ENCODE results near the gene ZNF763.
"Not testable (repeated sequence)": the region's sequence is repeated elsewhere in the genome, so short reads cannot be mapped to it uniquely, and the experiment has no call there.

Gene ZNF763

DNA sequence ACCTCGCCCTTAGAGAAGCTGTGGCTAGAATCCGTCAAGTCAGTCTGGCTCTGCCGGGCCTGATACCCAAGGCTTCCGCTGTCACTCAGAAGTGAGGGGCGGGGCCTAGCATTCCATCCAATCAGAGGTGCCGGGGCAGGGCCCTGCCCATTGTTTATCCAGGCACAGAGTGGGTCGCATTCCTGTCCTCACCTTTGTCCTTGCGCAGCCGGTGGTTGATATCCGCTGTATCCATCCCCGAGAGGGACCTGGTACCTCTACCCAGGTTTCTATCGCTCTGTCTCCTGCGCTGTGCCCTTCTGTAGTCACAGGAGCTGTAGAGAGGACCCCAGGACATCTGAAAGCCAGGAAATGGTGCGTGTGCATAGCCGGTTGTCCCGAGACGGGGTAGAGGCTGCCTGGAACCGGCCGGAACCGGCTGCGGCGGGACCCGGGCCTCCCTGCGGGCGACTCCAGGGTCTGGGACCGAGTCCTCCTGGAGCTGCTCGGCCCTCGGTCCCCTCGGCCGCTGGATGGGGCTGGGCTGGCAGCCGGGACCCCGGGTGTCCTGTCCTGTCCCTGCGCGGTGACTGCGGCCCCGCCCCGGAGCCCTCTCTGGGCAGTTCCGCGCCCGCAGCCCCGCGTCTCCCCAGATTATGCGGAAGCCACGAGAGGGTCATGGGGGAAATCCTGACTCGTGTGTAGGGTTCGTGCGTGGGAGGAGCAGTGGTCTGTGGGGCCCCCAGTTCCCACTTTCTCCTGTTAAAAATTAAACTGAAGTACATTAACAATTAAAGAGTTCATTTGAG is at the start of gene ZNF763:
Gene ZNF763, plus strand, starts transcription at position 183 of the 788 bp plus-strand sequence. Its CDS starts 169 bp downstream, at position 352.
- DNase-seq (ENCODE audit: low spot score), result peak; percentile 94

DNA sequence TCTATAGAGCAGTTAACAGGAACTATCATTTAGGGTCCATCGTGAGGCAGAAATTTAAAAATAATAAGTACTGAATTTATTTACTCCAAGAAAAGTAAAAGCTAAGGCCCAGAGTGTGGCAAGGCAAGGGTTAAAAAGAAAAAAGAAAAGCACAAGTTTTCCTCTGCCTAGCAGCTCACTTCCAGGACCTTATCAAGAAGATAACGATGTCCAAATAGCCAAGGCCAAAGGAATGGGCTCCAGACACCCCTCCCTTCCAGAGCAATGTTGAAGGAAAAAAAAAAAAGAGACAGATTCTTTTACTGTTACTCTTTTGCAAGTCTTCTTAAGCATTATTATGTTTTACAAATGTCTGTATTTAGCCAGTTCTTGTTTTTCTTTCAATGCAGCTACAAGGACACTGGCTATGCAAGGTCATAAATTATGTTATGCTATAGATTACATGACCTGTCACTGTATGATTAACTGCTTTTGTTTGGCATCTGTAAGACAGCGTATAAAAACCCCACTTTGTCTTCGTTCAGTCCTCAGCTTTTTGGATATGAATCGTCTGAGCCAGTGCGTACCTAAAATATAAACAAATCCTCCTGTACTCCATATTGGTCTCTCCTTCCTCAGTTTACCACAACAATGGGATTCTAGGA is 42.9 kb upstream of the ZNF763 start:
- no peak for DNase-seq (ENCODE audit: low spot score)

DNA sequence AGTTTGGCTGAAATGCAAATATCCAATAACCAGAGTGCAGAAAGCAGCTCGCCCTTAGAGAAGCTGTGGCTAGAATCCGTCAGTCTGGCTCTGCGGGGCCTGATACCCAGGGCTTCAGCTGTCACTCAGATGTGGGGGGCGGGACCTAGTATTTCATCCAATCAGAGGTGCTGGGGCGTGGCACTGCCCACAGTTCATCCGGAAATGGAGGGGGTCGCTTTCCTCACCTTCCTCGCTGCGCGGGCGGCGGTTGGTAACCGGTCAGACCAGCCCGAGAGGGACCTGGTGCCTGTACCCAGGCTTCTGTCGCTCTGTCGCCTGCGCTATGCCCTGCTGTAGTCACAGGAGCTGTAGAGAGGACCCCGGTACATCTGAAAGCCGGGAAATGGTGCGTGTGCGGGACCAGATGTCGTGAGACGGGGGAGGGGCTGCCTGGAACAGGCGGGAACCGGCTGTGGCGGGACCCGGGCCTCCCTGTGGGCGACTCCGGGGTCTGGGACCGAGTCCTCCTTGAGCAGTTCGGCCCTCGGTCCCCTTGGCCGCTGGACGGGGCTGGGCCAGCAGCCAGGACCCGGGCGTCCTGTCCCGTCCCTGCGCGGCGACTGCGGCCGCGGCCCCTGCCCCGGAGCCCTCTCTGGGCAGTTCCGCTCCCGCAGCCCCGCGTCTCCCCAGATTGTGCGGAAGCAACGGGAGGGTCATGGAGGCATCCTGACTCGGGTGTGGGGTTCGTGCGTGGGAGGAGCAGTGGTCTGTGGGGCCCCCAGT is 39.8 kb upstream of the ZNF763 start, which contains the start of gene ZNF700:
Gene ZNF700, plus strand, starts transcription at position 222 of the 765 bp plus-strand sequence. Its CDS starts 104 bp downstream, at position 326.
- DNase-seq (ENCODE audit: low spot score), result peak; percentile 93

DNA sequence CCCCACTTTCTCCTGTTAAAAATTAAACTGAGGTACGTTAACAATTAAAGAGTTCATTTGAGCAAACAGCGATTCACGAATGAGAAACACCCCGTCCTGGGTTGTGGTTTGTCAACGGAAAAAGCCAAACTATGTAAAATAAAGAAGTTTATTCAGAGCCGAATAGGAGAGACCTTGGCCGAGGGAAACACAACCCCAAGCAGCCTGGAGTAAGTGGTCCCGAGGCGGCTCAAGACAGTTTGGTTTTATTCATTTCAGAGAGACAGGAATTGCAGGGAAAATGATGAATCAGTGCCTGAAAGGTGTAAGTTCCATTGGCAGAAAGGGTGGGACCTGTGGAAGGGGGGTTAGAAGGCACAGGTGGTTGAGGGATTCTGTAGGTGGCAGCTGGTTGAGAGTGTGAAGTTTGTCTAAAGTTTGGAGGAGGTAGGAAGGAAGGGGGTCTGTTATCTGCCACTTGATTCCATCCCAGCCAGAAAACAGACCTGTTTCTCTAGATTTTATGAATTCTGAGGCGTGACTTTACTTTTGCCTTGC is 39.1 kb upstream of the ZNF763 start:
- DNase-seq (ENCODE audit: low spot score), result not testable (repeated sequence)

DNA sequence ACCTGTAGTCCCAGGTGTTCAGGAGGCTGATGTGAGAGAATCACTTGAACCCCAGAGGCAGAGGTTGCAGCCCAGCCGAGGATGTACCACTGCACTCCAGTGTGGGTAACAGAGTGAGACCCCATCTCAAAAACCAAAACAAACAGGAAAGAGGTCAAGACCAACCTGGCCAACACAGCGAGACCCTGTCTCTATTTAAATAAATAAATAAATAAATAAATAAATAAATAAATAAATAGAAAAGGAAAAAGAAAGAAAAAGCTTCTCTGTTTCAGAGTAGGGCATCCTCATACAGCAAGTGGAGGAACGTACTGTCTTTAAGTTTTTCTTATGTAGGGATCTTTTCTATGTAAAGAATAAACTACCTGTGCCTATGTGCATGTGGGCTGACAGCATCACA is 37.6 kb upstream of the ZNF763 start:
- no peak for DNase-seq (ENCODE audit: low spot score)

DNA sequence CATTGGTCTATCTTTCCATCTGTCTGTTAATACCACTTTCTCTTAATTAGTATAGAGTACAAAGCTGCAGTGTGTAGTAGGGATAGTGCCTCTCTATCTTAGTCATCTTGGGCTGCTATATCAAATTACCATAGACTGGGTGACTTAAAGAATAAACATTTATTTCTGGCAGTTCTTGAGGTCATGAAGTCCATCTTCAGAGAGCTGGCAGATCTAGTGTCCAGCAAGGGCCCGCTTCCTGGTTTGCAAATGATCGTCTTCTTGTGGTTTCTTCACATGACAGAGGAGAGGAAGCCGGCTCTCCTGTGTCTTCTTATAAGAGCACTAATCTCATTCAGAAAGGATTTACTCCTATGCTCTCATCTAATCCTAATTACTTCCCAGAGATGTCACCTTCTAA is 33.8 kb upstream of the ZNF763 start:
- peak; percentile 18 for DNase-seq (ENCODE audit: low spot score)

DNA sequence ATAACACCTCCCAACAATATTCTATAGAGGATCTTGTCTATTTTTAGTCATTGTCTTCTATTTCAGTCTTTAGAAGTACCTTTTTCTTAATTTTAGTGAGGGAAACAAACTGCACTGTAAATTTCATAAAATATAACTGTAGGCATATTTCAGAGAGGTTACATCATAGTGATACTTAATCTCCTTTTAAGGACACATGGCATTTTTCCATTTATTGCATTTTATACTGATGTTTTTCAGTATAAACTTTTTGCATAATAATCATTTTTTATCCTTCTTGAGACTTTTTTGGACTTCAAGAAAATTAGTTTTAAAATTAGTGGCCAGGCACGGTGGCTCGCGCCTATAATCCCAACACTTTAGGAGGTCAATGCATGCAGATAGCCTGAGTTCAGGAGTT is 33.3 kb upstream of the ZNF763 start:
- no peak for DNase-seq (ENCODE audit: low spot score)

DNA sequence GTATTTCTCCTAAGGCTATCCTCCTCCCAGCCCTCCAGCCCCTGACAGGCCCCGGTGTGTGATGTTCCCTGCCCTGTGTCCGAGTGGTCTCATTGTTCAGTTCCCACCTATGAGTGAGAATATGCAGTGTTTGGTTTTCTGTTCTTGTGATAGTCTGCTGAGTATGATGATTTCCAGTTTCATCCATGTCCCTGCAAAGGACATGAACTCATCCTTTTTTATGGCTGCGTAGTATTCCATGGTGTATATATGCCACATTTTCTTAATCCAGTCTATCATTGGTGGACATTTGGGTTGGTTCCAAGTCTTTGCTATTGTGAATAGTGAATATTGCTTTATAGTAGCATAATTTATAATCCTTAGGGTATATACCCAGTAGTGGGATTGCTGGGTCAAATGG is 29.0 kb upstream of the ZNF763 start:
- not testable (repeated sequence) for DNase-seq (ENCODE audit: low spot score)

DNA sequence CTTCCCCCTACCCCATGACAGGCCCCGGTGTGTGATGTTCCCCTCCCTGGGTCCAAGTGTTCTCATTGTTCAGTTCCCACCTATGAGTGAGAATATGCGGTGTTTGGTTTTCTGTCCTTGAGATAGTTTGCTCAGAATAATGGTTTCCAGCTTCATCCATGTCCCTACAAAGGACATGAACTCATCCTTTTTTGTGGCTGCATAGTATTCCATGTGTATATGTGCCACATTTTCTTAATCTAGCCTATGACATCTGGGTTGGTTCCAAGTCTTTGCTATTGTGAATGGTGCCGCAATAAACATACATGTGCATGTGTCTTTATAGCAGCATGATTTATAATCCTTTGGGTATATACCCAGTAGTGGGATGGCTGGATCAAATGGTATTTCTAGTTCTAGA is 26.5 kb upstream of the ZNF763 start:
- DNase-seq (ENCODE audit: low spot score), result not testable (repeated sequence)

DNA sequence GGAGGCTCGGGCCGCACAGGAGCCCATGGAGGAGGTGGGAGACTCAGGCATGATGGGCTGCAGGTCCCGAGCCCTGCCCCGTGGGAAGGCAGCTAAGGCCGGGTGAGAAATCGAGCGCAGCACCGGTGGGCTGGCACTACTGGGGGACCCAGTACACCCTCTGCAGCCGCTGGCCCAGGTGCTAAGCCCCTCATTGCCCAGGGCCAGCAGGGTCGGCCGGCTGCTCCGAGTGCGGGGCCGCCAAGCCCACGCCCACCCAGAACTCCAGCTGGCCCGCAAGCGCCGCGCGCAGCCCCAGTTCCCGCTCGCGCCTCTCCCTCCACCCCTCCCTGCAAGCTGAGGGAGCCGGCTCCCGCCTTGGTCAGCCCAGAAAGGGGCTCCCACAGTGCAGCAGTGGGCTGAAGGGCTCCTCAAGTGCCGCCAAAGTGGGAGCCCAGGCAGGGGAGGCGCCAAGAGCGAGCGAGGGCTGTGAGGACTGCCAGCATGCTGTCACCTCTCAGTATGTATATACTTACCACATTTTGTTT is 23.4 kb upstream of the ZNF763 start:
- not testable (repeated sequence) for DNase-seq (ENCODE audit: low spot score)

DNA sequence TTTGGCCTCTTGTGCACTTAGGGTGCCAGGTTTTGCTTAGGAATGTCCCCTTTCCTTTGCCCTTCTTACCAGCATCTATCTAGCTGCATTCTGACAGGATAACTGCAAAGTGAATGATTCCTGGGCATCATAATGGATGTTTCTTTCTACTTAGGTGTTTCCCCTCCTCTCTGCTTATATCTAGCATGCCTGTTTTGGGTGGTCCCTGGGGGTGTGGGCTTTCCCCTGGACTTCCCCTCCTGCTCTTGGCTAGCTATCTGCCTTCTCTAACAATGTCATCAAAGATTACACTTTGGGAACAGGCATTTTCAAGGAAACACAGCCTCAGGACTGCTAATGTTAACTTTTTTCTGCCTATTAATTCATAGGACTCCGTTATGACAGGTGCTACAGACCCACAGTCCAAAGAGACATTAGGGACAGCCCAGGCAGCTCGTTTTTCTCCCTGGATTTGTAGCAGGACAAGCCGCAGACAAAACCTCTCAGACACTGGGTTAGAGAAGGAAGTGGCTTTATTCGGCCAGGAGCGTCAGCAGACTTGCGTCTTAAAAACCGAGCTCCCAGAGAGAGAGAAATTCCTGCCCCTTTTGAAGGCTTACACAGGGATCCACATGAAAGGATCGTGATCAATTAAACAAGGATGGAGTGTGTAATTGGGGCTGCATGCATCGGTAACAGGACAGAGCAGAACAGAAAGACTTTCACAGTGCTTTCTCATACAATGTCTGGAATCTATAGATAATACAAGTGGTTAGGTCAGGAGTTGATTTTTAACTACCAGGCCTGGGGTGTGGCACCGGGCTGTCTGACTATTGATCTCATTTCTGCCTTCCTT is 22.6 kb upstream of the ZNF763 start:
- no peak for DNase-seq (ENCODE audit: low spot score)

DNA sequence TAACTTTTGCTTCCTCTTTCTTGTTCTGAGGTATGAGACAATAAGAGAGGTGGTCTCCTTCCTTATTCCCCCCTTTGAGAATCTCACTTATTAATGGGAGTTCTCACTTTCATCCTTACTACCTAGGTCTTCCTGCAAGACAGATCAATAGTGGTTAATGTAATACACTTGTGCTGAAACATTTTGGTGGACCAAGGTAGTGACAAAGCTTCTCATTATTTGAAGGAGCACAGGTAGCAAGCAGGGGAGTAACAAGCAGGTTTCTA is 22.1 kb upstream of the ZNF763 start:
- DNase-seq (ENCODE audit: low spot score), result no peak

DNA sequence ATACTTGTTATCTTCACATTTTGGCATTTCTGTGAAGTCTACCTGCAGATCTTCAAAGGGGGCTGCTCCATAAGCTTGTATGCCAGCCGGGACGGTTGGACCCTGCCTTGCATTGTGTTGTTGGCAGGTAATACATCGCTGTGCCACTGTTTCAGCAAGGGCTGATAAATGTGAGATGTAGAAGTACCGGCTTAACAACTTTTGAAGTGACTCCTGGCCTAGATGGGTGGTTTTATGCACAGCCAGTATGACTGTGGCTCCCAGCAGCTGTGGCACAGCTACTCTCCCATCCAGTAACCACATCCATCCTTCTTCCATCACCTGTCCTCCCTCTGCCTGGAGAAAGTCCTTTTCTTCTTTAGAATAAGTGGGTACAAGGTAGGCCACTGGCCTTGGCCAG is 20.2 kb upstream of the ZNF763 start:
- DNase-seq (ENCODE audit: low spot score), result no peak

DNA sequence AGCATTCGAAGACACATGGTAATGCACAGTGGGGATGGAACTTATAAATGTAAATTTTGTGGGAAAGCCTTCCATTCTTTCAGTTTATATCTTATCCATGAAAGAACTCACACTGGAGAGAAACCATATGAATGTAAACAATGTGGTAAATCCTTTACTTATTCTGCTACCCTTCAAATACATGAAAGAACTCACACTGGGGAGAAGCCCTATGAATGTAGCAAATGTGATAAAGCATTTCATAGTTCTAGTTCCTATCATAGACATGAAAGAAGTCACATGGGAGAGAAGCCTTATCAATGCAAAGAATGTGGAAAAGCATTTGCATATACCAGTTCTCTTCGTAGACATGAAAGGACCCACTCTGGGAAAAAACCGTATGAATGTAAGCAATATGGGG is 16.2 kb upstream of the ZNF763 start:
- DNase-seq (ENCODE audit: low spot score), result no peak

DNA sequence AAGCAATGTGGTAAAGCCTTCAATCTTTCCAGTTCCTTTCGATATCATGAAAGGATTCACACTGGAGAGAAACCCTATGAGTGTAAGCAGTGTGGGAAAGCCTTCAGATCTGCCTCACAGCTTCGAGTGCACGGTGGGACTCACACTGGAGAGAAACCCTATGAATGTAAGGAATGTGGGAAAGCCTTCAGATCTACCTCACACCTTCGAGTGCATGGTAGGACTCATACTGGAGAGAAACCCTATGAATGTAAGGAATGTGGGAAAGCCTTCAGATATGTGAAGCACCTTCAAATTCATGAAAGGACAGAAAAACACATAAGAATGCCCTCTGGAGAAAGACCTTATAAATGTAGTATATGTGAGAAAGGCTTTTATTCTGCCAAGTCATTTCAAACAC is 15.6 kb upstream of the ZNF763 start:
- DNase-seq (ENCODE audit: low spot score), result no peak

DNA sequence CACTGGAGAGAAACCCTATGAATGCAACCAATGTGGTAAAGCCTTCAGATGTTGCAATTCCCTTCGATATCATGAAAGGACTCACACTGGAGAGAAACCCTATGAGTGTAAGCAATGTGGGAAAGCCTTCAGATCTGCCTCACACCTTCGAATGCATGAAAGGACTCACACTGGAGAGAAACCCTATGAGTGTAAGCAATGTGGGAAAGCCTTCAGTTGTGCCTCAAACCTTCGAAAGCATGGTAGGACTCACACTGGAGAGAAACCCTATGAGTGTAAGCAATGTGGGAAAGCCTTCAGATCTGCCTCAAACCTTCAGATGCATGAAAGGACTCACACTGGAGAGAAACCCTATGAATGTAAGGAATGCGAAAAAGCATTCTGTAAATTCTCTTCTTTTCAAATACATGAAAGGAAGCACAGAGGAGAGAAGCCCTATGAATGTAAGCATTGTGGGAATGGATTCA is 15.2 kb upstream of the ZNF763 start:
- not testable (repeated sequence) for DNase-seq (ENCODE audit: low spot score)

DNA sequence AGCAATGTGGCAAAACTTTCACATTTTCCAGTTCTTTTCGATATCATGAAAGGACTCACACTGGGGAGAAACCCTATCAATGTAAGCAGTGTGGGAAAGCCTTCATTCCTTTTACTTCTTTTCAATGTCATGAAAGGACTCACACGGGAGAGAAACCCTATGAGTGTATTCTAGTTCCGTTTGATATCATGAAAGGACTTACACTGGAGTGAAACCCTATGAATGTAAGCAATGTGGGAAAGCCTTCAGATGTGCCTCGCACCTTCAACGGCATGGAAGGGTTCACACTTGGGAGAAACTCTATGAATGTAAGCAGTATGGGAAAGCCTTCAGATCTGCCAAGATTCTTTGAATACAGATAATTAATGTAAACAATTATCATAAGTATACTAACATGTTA is 14.5 kb upstream of the ZNF763 start:
- DNase-seq (ENCODE audit: low spot score), result no peak

DNA sequence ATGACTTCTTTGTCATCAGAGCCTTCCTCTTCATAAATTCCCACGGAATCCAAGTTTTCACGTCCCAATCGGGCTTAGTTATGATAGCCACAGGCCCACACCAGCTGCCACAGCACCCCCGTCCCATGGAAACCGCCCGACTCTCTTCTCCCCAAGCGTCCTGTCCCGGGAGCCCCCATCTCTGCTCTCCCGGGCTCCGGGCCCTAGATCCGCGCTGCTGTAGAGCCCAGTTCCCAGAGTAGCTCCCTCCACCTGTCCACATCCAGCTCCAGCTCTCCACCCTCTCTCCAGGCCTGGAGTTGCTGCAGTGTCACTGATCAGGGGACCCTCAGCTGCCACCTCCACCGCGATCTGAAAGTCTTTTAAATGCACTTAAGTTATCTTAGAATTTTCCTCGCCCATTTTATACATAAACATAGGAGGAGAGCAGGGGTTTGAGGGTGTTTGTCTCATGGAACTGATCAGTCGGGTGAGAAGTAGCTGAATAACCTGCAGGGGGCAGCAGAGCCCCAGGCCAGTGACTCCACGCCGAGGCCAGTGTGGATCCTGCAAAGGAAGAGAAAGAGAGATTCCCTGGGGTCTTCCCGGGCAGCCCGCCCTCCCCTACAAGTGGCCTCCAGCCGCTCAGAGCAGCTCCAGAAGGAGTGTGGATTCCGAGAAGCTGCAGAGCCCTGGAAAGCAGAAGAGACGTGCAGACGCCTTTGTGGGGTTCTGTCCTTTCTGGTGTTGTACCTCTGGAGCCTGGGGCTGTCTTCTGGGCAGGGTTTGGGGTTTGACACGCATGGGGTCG is 1.1 kb upstream of the ZNF763 start:
- DNase-seq (ENCODE audit: low spot score), result peak; percentile 90

DNA sequence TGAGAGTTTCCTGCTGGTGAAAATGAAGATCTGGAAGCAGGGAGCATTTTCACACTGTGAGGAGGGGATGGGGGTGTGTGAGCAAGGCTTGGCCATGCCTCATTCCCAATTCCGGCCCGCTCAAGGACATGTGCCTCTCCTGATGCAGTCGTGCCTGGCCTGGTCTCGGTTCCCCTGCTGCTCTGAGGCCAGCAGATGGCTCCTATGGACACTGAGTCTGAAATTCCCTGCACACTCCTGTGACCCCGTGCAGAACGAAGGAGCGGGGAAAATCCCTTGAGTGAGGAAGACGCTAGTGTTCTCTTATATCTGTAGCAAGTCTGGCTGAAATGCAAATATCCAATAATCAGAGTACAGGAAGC is 363 bp upstream of the ZNF763 start:
- peak; percentile 29 for DNase-seq (ENCODE audit: low spot score)

DNA sequence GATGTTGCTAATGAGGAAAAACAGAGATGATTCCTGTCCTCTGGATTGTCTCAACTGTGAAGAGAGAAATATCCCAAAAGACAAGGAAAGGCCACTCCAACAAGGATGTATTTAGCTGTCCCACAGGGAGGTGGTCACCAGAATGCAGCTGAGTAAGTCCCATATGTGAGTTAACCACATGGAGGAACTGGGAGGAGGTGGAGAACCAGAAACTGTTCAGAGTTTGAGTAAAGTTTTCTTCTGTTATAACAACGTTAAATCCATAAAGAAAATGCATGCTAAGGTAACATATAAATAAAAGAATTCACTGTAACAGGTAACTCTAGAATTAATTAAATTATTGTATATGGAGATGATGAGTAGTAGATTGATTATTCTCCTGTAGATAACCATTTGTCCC is 5.3 kb downstream of the ZNF763 start:
- DNase-seq (ENCODE audit: low spot score), result no peak

DNA sequence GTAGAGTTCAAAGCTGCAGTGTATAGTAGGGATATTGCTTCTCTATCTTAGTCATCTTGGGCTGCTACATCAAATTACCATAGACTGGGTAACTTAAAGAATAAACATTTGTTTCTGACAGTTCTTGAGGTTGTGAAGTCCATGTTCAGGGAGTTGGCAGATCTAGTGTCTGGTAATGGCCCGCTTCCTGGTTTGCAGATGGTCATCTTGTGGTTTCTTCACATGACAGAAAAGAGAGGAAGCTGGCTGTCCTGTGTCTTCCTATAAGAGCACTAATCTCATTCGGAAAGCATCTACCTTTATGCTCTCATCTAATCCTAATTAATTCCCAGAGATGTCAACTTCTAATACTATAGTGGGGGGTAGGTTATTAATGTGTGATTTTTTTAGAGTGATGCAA is 6.2 kb downstream of the ZNF763 start:
- no peak for DNase-seq (ENCODE audit: low spot score)
